ENCODE measurements around the gene CERS6.

GRCh38 chr2:168462543-168463045, 6.5 kb downstream of the CERS6 start:
- TF ChIP-seq CTCF (IDR thresholded peaks at IDR 0.05 in 8 of 11, conservative IDR thresholded peaks at IDR 0.05 in 3 of 11) (no peak), POLR2AphosphoS5 (IDR thresholded peaks at IDR 0.05) (no peak)

Data from spleen (tissue), 7 donors.